Lower leg skin (tissue), 4 donors: Measurements from ENCODE around the gene FAM227B. TPM values are rescaled to one million over a fixed set of nuclear protein-coding genes. Genes with fewer than 3 reads are reported as not detected.

ENCODE experiments used
- DNase-seq, 2 donors: peaks; one replicate each; pipeline ENCODE4 v3.0.0-alpha.2; 2019; ENCODE audit warnings: low spot score in 2 of 2
- H3K4me3 ChIP-seq: fragments of 200-600 bp; sonication (generic); 2 replicates; pipeline ENCODE4 v1.5.1; 2017; ENCODE audit warnings: mild to moderate bottlenecking, low read depth; ENCODE audit not compliant: poor library complexity, severe bottlenecking
- POLR2A ChIP-seq, 2 donors: fragments of 450-650 bp; IDR thresholded peaks; one replicate each; pipeline ENCODE4 v1.6.1; 2016 to 2017; ENCODE audit warnings: antibody characterized with exemption in 2 of 2, mild to moderate bottlenecking in 1 of 2, moderate library complexity in 1 of 2
- WGBS, 2 donors: methylation state at CpG; one replicate each; pipeline ENCODE4 v1.1.5; 2018; 5-methylcytosine and 5-hydroxymethylcytosine counted together
- intact Hi-C: fragments of 100-400 bp; cut with DNase I; formaldehyde crosslinking; loops from one replicate; pipeline ENCODE4 v1.15.0; 2023; ENCODE audit warnings: low total_unique reads
- total RNA-seq, 4 donors: library from RNA; depleted of rRNA; stranded (reverse); fragments of >200 nt; gene quantifications; one replicate each; pipeline ENCODE4 v1.1.0, GENCODE V29; 2016
- TF ChIP-seq, protein P1 (sequence below), 3 donors: fragments of 450-650 bp; IDR thresholded peaks; one replicate each; pipeline ENCODE4 v1.5.1; 2016; ENCODE audit warnings: antibody characterized with exemption in 3 of 3, mild to moderate bottlenecking in 3 of 3, moderate library complexity in 2 of 3

The FAM227B gene
- total RNA-seq, 4 donors from 2014 or later = 3.7 to 9.4 (median 5.5) TPM

DNA sequence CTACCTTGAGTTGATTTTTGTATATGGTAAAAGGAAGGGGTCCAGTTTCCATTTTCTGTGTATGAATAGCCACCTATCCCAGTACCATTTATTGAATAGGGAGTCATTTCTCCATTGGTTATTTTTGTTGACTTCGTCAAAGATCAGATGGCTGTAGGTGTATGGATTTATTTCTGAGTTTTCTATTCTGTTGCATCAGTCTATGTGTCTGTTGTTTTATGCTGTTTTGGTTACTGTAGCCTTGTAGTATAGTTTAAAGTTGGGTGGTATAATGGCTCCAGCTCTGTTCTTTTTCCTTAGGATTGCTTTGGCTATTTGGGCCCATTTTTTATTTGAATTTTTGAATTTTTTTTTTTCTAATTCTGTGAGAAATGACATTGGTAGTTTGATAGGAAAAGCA lies 323.0 kb downstream of the FAM227B start:
- TF ChIP-seq, protein P1, sequence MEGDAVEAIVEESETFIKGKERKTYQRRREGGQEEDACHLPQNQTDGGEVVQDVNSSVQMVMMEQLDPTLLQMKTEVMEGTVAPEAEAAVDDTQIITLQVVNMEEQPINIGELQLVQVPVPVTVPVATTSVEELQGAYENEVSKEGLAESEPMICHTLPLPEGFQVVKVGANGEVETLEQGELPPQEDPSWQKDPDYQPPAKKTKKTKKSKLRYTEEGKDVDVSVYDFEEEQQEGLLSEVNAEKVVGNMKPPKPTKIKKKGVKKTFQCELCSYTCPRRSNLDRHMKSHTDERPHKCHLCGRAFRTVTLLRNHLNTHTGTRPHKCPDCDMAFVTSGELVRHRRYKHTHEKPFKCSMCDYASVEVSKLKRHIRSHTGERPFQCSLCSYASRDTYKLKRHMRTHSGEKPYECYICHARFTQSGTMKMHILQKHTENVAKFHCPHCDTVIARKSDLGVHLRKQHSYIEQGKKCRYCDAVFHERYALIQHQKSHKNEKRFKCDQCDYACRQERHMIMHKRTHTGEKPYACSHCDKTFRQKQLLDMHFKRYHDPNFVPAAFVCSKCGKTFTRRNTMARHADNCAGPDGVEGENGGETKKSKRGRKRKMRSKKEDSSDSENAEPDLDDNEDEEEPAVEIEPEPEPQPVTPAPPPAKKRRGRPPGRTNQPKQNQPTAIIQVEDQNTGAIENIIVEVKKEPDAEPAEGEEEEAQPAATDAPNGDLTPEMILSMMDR (IDR thresholded peaks at IDR 0.05) = no peak
- no peak for TF ChIP-seq POLR2A (IDR thresholded peaks at IDR 0.05)
- DNase-seq = no peak
- 96 to 100% methylated on average over 1 of the region's 1 CpG for WGBS, 2 donors
- H3K4me3 ChIP-seq = no peak overlapping the region
- intact Hi-C loops = no loop called here

- TF ChIP-seq, protein P1 (IDR thresholded peaks at IDR 0.05) = no peak
- no peak for TF ChIP-seq POLR2A (IDR thresholded peaks at IDR 0.05)
- WGBS, 2 donors = 88 to 97% methylated on average over 1 of the region's 1 CpG
- no peak overlapping the region for H3K4me3 ChIP-seq
- intact Hi-C loops = no loop called here
- no peak for DNase-seq
Measured at GRCh38 chr15:49296258-49296657, 324.4 kb downstream of the FAM227B start.

DNA sequence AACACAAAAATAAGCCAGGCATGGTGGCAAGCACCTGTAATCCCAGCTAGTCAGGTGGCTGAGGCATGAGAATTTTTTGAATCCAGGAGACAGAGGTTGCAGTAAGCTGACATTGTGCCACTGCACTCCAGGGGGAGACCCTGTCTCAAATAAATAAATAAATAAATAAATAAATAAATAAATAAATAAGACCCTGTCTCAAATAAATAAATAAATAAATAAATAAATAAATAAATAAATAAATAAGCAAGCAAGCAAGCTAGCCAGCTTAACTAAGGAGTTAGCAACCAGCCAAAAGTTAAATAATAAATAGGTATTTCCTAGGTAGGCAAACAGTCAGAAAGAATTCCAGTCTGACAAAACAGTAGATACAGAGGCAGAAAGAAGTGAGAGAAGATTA lies 326.7 kb downstream of the FAM227B start:
- no peak for DNase-seq
- no peak overlapping the region for H3K4me3 ChIP-seq
- intact Hi-C loops = no loop called here
- TF ChIP-seq, protein P1 (IDR thresholded peaks at IDR 0.05) = no peak
- TF ChIP-seq POLR2A (IDR thresholded peaks at IDR 0.05) = no peak

GRCh38 chr15:49290191-49290590 lies 330.4 kb downstream of the FAM227B start:
- WGBS, 2 donors = 32 to 85% methylated on average over 1 of the region's 1 CpG
- no peak overlapping the region for H3K4me3 ChIP-seq
- no peak for DNase-seq
- no peak for TF ChIP-seq POLR2A (IDR thresholded peaks at IDR 0.05)
- TF ChIP-seq, protein P1 (IDR thresholded peaks at IDR 0.05) = no peak
- intact Hi-C loops = no loop called here

- DNase-seq = no peak
- WGBS, 2 donors = 60 to 73% methylated on average over 2 of the region's 2 CpGs
- intact Hi-C loops = no loop called here
- TF ChIP-seq, protein P1 (IDR thresholded peaks at IDR 0.05) = no peak
- no peak for TF ChIP-seq POLR2A (IDR thresholded peaks at IDR 0.05)
- H3K4me3 ChIP-seq = no peak overlapping the region
Measured at GRCh38 chr15:49288391-49288790, 332.2 kb downstream of the FAM227B start.

GRCh38 chr15:49287481-49287880 lies 333.1 kb downstream of the FAM227B start:
- intact Hi-C loops = no loop called here
- no peak for DNase-seq
- TF ChIP-seq, protein P1 (IDR thresholded peaks at IDR 0.05) = no peak
- no peak overlapping the region for H3K4me3 ChIP-seq
